Psoas muscle (tissue), 8 donors: ENCODE measurements around the gene NUP153. TPM values are rescaled to one million over a fixed set of nuclear protein-coding genes. Genes with fewer than 3 reads are reported as not detected.

ENCODE experiments used
- ATAC-seq, 4 donors: fragments of 200-7000 bp; cut with Tn5 transposase; one replicate each; pipeline ENCODE4 v1.9.1; 2020; ENCODE audit warnings: moderate library complexity in 3 of 4, mild to moderate bottlenecking in 2 of 4
- DNase-seq, 2 donors: peaks; one replicate each; pipeline ENCODE4 v3.0.0-alpha.2; 2020
- H3K27ac ChIP-seq: fragments of 200-600 bp; one replicate; pipeline ENCODE4 v1.8.0; 2022
- H3K27me3 ChIP-seq, 3 donors: fragments of 200-600 bp in 1 of 3; one replicate each; pipeline versions ENCODE4 v1.6.1 to v1.8.0; 2013 to 2022; ENCODE audit warnings: low read length in 2 of 3, mild to moderate bottlenecking in 2 of 3, moderate library complexity in 1 of 3; ENCODE audit not compliant: insufficient read depth in 3 of 3
- H3K36me3 ChIP-seq, 2 donors: fragments of 200-600 bp in 1 of 2; one replicate each; pipeline versions ENCODE4 v1.6.1 to v1.8.0; 2013 to 2022; ENCODE audit warnings: low read depth in 1 of 2, mild to moderate bottlenecking in 1 of 2, moderate library complexity in 1 of 2; ENCODE audit not compliant: insufficient read depth in 1 of 2
- H3K4me1 ChIP-seq: fragments of 200-600 bp; one replicate; pipeline ENCODE4 v1.8.0; 2022
- H3K4me3 ChIP-seq: fragments of 200-600 bp; one replicate; pipeline ENCODE4 v1.8.0; 2022; ENCODE audit warnings: mild to moderate bottlenecking
- H3K9me3 ChIP-seq: fragments of 200-600 bp; one replicate; pipeline ENCODE4 v1.8.0; 2022
- WGBS, 3 donors: extraction: QIAGEN DNeasy Blood & Tissue Kit; methylation state at CpG; one replicate each; pipeline versions ENCODE4 v1.1.6 to v1.1.7; 2013; 5-methylcytosine and 5-hydroxymethylcytosine counted together
- intact Hi-C, 2 donors: fragments of 100-400 bp; cut with DNase I; formaldehyde crosslinking; loops; one replicate each; pipeline versions ENCODE4 v1.11.0 to v1.14.2; 2022
- polyA plus RNA-seq, 3 donors: library from polyadenylated mRNA; stranded (reverse); fragments of 200-250 nt; gene quantifications; one replicate each; pipeline ENCODE4 v1.2.3, GENCODE V29; 2013
- total RNA-seq, 4 donors: library from RNA; stranded (reverse); fragmentation: NEBNext Ultra II Directional in 2 of 4; extraction: Animal tissue kit (Norgen Biotek cat#: 25700) in 2 of 4; gene quantifications; one replicate each; pipeline versions ENCODE4 v1.2.1 to v1.2.4, GENCODE V29; 2021 to 2023
- TF ChIP-seq, protein P1 (sequence below): fragments of 200-600 bp; IDR thresholded peaks from one replicate; pipeline ENCODE4 v1.8.0; 2022; ENCODE audit warnings: antibody characterized with exemption
- donor health status: healthy with polysubstance abuse.
- donor health status: DM: no; HTN: no; CAD: no; lungs with moderate emphysema.
- donor health status: Bipolar disorder and iron deficiency.
- donor health status: healthy.
- donor health status: DM: yes; HTN: yes; CAD: no.
- donor health status: DM: no; HTN: no; CAD: no.
- donor health status: DM: no; HTN: no; CAD: no.
- donor health status: DM: yes; HTN: yes; CAD: no.

The NUP153 gene
- total and polyA plus RNA-seq, 7 donors: 12.4 to 62.1 (median 32.7) TPM

GRCh38 chr6:17602888-17603287 lies 103.8 kb downstream of the NUP153 start:
- Histone ChIP-seq H3K4me3 (no peak overlapping the region), H3K9me3 (no peaks in the 10 kb centered on the region), H3K36me3 (peaks cover 0 to 51% of the 10 kb centered on the region in 2 donors), H3K27ac (peak overlapping the region; percentile 7), H3K27me3 (no peaks in the 10 kb centered on the region), H3K4me1 (peaks cover 10% of the 10 kb centered on the region)
- ATAC-seq (no peak), DNase-seq (no peak)
- 14 to 38% (median 21%) methylated on average over 1 of the region's 1 CpG for WGBS, 3 donors
- TF ChIP-seq, protein P1, sequence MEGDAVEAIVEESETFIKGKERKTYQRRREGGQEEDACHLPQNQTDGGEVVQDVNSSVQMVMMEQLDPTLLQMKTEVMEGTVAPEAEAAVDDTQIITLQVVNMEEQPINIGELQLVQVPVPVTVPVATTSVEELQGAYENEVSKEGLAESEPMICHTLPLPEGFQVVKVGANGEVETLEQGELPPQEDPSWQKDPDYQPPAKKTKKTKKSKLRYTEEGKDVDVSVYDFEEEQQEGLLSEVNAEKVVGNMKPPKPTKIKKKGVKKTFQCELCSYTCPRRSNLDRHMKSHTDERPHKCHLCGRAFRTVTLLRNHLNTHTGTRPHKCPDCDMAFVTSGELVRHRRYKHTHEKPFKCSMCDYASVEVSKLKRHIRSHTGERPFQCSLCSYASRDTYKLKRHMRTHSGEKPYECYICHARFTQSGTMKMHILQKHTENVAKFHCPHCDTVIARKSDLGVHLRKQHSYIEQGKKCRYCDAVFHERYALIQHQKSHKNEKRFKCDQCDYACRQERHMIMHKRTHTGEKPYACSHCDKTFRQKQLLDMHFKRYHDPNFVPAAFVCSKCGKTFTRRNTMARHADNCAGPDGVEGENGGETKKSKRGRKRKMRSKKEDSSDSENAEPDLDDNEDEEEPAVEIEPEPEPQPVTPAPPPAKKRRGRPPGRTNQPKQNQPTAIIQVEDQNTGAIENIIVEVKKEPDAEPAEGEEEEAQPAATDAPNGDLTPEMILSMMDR: no peak
- intact Hi-C loops: no loop called here

DNA sequence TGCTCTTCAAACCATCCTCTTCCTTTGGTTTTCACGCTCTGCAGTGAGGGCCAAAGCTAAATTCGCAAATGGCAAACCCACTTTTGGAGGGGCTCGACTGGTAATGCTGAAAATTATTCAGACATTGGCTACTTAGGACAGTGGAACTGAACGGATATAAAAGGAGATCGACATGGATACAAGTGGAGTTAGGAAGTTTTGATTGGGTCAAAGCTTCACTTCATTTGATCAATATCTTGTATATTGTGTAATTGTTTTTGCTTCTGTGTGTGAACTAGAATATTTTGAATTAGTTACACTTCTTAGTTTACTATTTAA lies 105.4 kb downstream of the NUP153 start:
- Histone ChIP-seq H3K27me3 (no peaks in the 10 kb centered on the region), H3K4me3 (peak overlapping the region; percentile 90), H3K27ac (peak overlapping the region; percentile 98), H3K4me1 (peaks cover 10% of the 10 kb centered on the region), H3K36me3 (peaks cover 0 to 35% of the 10 kb centered on the region in 2 donors), H3K9me3 (no peaks in the 10 kb centered on the region)
- 6 to 9% (median 8%) methylated on average over 5 of the region's 5 CpGs for WGBS, 3 donors
- TF ChIP-seq, protein P1: no peak
- no peak for DNase-seq
- no peak for ATAC-seq
- intact Hi-C loops: loop anchor here in 1 of 2 donors (2.0 kb wide), 1 partner anchor 105 kb away; the partner anchor contains the start of gene NUP153

DNA sequence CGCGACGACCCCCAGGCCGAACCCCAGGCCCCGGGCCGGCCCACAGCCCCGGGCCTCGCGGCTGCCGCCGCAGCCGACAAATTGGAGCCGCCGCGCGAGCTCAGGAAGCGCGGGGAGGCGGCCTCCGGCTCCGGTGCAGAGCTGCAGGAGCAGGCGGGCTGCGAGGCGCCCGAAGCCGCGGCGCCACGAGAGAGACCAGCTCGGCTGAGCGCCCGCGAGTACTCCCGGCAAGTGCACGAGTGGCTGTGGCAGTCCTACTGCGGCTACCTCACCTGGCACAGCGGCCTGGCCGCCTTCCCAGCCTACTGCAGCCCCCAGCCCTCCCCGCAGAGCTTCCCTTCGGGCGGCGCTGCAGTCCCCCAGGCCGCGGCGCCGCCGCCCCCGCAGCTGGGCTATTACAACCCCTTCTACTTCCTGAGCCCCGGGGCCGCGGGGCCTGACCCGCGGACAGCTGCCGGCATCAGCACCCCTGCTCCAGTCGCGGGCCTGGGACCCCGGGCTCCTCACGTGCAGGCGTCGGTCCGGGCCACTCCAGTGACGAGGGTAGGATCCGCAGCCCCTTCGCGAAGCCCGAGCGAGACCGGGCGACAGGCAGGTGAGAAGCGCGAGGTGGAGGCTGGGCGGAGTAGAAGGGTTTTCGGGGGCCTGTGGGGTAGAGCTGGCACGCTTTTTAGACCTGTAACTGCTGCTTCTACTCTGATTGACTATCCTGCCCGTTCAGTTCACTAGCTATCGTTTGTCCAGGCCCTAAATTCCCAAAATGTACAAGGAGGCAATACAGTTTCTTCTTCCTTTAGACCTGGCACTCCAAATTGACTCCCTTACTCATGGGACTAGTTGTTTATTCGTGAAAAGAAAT lies 106.0 kb downstream of the NUP153 start:
- WGBS, 3 donors: 0 to 1% (median 0%) methylated on average over 62 to 77 of the region's 77 CpGs
- Histone ChIP-seq H3K4me1 (peaks cover 10% of the 10 kb centered on the region), H3K4me3 (peak overlapping the region; percentile 90), H3K36me3 (peaks cover 0 to 29% of the 10 kb centered on the region in 2 donors), H3K27me3 (no peaks in the 10 kb centered on the region), H3K9me3 (no peaks in the 10 kb centered on the region), H3K27ac (peak overlapping the region; percentile 98)
- peak; percentile 62 to 79 for DNase-seq
- TF ChIP-seq, protein P1: no peak
- peak; percentile 57 to 69 (median 63) for ATAC-seq
- intact Hi-C loops: loop anchor here in 1 of 2 donors (2.0 kb wide), 1 partner anchor 106 kb away; the partner anchor contains the start of gene NUP153

DNA sequence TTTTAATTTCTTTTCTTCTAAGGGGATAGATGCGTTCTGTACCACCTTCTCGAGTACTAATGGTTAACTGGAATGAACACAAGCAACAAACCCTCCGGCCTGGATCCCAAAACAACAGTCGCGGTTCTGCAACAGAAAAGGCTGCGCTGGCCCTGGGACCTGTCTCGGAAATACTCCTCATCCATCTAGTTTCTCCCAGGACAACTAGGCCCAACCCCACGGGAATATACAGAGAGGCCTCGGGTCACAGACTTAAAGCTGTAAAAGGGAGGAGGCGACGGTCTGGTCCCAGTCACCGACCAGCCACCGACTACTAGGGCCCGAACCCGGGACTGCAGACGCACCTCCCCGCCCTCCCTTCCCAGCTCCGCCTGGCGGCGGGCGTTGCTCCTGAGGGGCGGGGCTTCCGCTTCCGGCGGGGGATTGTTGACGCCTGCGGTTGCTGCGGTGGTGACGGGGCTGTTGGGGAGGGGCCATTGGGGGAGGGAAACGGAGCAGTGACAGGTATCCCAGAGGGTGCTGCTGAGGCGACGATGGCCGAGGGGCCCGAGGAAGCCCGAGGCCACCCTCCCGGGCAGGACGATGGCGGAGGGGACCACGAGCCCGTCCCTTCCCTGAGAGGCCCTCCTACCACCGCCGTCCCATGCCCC lies 106.7 kb downstream of the NUP153 start, which contains the start of gene FAM8A1:
TSS of gene FAM8A1 (plus strand) at position 426 of the 650 bp plus-strand sequence. CDS start at position 534, 108 bp downstream.
- ATAC-seq (peak; percentile 97 to 98 (median 97)), DNase-seq (peak; percentile 96 to 98)
- Histone ChIP-seq H3K4me1 (peaks cover 10% of the 10 kb centered on the region), H3K27ac (peak within 1 kb of the TSS; percentile 98), H3K9me3 (no peaks in the 10 kb centered on the region), H3K27me3 (no peaks in the 10 kb centered on the region), H3K4me3 (peak within 1 kb of the TSS; percentile 90), H3K36me3 (peaks cover 0 to 22% of the 10 kb centered on the region in 2 donors)
- WGBS, 3 donors: 4 to 8% (median 5%) methylated on average over 28 to 42 of the region's 42 CpGs
- TF ChIP-seq, protein P1: peak; percentile 64
- intact Hi-C loops: loop anchor here in 1 of 2 donors (2.0 kb wide), 1 partner anchor 107 kb away; the partner anchor contains the start of gene NUP153
